ENCODE results near the gene CFAP100.

- TF ChIP-seq CTCF (IDR thresholded peaks at IDR 0.05) (no peak), EP300 (IDR thresholded peaks at IDR 0.05) (no peak), POLR2AphosphoS5 (IDR thresholded peaks at IDR 0.05) (no peak)
These were observed 39.0 kb downstream of the CFAP100 start for GRCh38 chr3:126433496-126434263.
